ENCODE results near the gene DYNLT1.

DYNLT1 gene

DNA sequence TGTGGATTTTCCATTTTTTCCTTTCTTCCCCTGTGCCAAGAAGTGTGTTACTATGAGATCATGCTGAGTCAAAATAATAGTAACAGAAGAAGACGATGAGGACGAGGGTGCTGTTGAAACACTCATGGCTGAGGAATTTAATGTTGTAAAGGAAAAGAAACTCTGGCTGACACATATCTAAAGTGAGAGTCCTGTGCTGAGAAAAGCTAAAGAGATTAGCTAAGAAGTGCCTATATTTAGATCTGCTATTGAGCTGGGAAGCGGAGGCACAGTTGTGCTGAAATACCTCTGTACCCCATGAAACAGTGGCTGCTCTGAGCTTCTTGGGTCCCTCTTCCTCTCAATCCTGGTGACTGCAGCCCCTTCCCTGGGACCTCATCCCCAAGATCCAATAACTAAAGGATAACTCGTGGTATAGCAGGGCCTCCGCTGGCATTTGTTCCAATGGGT is 4.2 kb upstream of the DYNLT1 start:
- ChIA-PET POLR2A (no interaction called here), CTCF (interaction anchor here (1.2 to 3.2 kb wide), 2 partner anchors 11 to 21 kb away, joined by 4 to 12 read pairs; no protein-coding TSS in a partner anchor)
- no peak for DNase-seq (ENCODE audit: extremely low spot score)
- TF ChIP-seq LEF1 (IDR thresholded peaks at IDR 0.05; ENCODE audit: borderline replicate concordance) = no peak
- TF ChIP-seq FOXM1 (IDR thresholded peaks at IDR 0.05; ENCODE audit: borderline replicate concordance) = no peak
- TF ChIP-seq SP1 (IDR thresholded peaks at IDR 0.05) = no peak
- no peak for TF ChIP-seq TARDBP (IDR thresholded peaks at IDR 0.05)
- no peak for TF ChIP-seq FOXA1 (IDR thresholded peaks at IDR 0.05)

DNA sequence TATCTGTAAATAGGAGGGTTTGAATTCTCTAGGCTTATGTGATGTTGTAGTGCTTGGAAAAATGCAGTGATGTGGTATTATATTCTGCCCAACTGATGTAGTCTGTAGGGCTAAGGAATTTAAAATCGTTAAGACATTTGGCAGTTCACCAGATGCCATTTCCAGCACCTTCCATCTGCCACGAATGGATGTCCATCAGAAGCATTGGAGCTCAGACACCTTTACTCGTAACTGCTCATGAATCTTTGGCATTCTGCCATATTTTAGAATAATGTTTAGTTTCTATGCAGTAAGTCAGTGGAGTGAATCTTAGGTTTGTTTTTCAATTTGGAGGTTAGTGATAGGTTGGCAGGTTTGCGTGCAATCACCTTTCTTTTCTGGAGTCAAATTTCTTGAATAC is 3.0 kb upstream of the DYNLT1 start:
- ChIA-PET CTCF (interaction anchor here (0.5 to 2.1 kb wide), 2 partner anchors 13 to 44 kb away, joined by 3 to 8 read pairs; no protein-coding TSS in a partner anchor), POLR2A (no interaction called here)
- no peak for DNase-seq (ENCODE audit: extremely low spot score)
- TF ChIP-seq FOXM1 (IDR thresholded peaks at IDR 0.05; ENCODE audit: borderline replicate concordance) (no peak), ELF4 (IDR thresholded peaks at IDR 0.05) (no peak), HDGF (IDR thresholded peaks at IDR 0.05; ENCODE audit: borderline replicate concordance) (no peak), ARNT (IDR thresholded peaks at IDR 0.05) (no peak), CTBP1 (IDR thresholded peaks at IDR 0.05; ENCODE audit: borderline replicate concordance) (no peak)
- TF ChIP-seq, protein P1, sequence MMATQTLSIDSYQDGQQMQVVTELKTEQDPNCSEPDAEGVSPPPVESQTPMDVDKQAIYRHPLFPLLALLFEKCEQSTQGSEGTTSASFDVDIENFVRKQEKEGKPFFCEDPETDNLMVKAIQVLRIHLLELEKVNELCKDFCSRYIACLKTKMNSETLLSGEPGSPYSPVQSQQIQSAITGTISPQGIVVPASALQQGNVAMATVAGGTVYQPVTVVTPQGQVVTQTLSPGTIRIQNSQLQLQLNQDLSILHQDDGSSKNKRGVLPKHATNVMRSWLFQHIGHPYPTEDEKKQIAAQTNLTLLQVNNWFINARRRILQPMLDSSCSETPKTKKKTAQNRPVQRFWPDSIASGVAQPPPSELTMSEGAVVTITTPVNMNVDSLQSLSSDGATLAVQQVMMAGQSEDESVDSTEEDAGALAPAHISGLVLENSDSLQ (IDR thresholded peaks at IDR 0.05) = no peak

DNA sequence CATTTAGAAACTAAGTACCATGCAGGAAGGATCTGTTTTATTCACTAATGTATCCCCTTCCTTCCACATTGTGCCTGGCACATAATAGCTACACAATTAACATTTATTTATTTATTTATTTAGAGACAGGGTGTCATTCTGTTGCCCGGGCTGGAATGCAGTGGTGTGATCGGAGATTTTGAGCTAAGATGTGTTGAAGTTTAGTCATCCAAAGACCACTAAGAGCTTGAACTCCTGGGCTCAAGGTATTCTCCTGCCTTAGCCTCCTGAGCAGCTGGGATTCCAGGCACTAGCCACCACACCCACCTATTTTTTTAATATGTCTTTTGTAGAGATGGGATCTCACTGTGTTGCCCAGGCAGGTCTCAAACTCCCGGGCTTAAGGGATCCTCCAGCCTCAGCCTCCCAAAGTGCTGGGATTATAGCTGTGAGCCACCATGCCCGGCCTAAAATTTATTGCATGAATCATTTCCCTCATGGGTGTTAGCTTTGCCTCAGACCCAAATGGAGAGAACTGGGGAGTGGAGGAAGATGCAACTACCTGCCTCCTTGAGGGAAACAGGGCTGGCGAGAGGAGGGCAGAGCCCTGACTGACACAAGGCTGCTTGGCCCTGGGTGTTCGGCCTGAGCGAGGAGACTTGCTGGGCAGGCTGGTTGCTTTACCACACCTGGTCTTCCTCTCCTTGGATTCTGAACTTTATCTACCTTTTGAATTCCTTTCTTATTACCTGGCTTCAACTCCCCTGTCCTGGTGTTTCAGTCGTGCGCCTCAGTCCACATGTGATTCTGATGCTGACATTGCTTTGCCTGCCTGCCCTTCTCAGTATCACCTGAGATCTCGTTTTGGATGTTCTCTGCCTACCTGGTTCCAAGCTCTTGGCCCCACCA is 1.7 kb upstream of the DYNLT1 start:
- no peak for DNase-seq (ENCODE audit: extremely low spot score)
- ChIA-PET CTCF (interaction anchor here (0.9 to 2.1 kb wide), 3 partner anchors 14 to 432 kb away, joined by 4 to 8 read pairs (median 5); no protein-coding TSS in a partner anchor), POLR2A (no interaction called here)
- TF ChIP-seq FOXA1 (IDR thresholded peaks at IDR 0.05) (no peak), BHLHE40 (IDR thresholded peaks at IDR 0.05; ENCODE audit: borderline replicate concordance) (no peak), ELF4 (IDR thresholded peaks at IDR 0.05) (no peak), SP1 (IDR thresholded peaks at IDR 0.05) (no peak)

DNA sequence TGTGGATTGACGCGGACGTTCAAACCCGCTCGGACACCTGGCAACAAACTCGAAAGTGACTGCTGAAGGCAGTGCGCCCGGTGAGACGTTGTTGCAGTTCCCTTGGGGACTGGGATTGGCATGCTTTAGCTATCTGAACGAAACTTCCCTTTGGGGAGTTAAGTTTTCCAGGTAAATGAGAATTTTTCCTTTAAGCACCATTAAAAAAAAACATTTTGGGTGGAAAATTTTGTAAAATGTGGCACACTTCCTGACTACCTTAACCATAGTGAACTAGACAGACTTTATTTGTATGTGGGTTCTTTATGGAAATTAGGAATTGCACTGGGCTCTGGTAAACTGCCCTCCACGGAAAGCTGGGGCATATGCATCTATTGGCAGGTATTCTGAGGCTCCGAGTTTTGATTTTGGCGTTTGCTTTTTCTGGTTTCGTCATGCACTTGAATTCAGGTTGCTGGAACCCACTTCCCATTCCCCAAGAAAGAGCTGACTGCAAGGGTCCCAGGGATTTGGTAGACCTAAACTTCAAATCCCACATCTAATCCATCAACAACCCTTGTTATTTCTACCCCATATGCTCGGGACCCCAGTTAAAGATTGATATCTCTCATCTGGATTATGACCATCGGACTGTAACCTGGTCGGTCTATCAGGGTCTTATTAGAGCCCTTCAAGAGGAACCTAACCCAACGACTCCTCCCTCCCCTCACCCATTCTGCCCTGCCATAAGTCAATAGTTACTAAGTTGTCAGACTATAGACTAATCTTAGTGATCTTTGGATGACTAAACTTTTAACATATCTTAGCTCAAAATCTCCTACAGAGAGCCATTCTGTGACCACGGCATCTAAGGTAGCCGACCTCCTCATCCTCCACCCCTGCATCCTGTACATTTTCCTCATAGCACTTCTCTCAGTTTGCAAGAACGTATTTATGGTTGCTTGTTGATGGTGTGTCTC is 800 bp upstream of the DYNLT1 start:
- DNase-seq (ENCODE audit: extremely low spot score) = no peak
- TF ChIP-seq FOXA1 (IDR thresholded peaks at IDR 0.05) (no peak), L3MBTL2 (conservative IDR thresholded peaks at IDR 0.05) (peak; percentile 7; the same call in 1 of the 2 replicates), SUZ12 (IDR thresholded peaks at IDR 0.05) (no peak)
- POLR2A ChIA-PET = interaction anchor here (1.0 to 2.3 kb wide), 6 partner anchors 10 to 420 kb away, joined by 3 to 11 read pairs (median 6); partner anchors contain the start of gene RSPH3
- CTCF ChIA-PET = interaction anchor here (0.7 to 2.1 kb wide), 6 partner anchors 9 to 431 kb away, joined by 3 to 8 read pairs (median 4); no protein-coding TSS in a partner anchor

DNA sequence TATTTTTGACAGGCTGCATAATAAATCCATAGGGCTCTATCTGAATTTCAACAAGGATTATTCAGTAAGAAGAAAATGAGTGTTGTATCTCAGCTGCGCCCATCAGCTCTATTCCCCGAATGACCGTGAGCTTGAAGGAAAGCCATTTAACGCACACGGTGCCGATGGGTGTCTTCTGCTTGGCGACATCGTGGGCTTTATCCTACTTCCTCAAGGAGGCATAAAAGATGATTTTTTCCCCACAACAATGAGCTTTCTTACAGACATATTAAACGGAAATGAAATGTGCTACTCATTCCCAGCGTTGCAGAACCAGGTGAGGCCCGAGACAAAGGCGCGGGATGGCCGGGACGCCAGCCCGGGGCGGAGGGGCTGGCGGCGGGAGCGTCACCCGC is 710 bp downstream of the DYNLT1 start:
- CTCF ChIA-PET = interaction anchor here (0.7 to 1.9 kb wide), 3 partner anchors 16 to 75 kb away, joined by 3 to 8 read pairs (median 3); no protein-coding TSS in a partner anchor
- TF ChIP-seq SP1 (IDR thresholded peaks at IDR 0.05) (no peak), TARDBP (IDR thresholded peaks at IDR 0.05) (no peak), ARNT (IDR thresholded peaks at IDR 0.05) (no peak), L3MBTL2 (conservative IDR thresholded peaks at IDR 0.05) (no peak), CTBP1 (IDR thresholded peaks at IDR 0.05; ENCODE audit: borderline replicate concordance) (no peak), FOXK2 (IDR thresholded peaks at IDR 0.05) (no peak), FOXM1 (IDR thresholded peaks at IDR 0.05; ENCODE audit: borderline replicate concordance) (no peak)
- POLR2A ChIA-PET = interaction anchor here (1.0 to 2.3 kb wide), 6 partner anchors 11 to 48 kb away, joined by 3 to 11 read pairs (median 6); no protein-coding TSS in a partner anchor
- DNase-seq (ENCODE audit: extremely low spot score) = no peak

DNA sequence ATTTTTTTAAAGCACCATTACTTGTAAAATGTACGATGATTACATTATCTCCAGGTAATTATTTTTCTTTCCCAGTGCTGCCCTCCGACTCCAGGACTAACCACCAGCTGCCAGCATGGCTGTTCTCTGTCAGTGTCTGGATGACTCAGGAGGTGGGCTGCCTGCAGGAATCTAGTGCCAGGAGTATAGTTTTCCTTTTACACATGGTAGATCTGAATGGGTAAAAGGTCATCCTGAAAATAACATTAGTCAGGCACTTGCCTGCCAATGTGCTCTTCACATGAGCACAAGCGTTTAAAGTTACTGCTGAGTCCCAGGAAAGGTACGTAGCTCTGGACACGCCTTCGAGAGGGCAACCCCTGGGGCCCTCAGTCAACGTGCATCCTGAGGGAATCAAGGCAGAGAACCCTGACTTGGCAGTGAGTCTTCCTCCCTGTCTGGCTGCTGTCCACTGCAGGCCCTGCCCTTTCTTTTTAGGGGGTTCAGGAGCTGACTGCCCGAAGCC is 2.4 kb downstream of the DYNLT1 start:
- POLR2A ChIA-PET = no interaction called here
- CTCF ChIA-PET = interaction anchor here (0.7 kb wide), 1 partner anchor 506 kb away, joined by 3 read pairs; no protein-coding TSS in a partner anchor
- no peak for DNase-seq (ENCODE audit: extremely low spot score)
- TF ChIP-seq LEF1 (IDR thresholded peaks at IDR 0.05; ENCODE audit: borderline replicate concordance) (no peak), TARDBP (IDR thresholded peaks at IDR 0.05) (no peak), ARNT (IDR thresholded peaks at IDR 0.05) (no peak), FOXM1 (IDR thresholded peaks at IDR 0.05; ENCODE audit: borderline replicate concordance) (no peak)
- TF ChIP-seq, protein P1 (IDR thresholded peaks at IDR 0.05) = no peak

DNA sequence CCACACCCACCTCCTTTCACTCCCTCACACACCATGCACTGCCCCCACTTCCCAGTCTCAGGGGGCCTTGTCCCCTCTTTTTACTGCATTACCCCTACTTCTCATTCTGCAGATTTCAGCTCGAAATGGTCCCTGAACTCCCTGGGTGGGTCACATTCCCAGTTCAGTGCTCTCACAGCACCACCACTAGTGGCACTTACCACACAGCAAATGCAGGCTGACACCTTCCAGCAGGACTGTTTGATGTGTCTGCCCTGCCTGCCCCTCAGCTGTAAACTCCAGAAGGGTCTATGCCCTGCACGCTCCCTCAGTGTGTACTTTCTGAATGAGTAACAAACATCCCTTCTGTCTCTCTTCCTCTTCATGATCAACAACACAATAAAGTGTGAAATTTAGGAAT is 4.0 kb downstream of the DYNLT1 start:
- DNase-seq (ENCODE audit: extremely low spot score) = no peak
- no peak for TF ChIP-seq SP1 (IDR thresholded peaks at IDR 0.05)
- no peak for TF ChIP-seq ARNT (IDR thresholded peaks at IDR 0.05)
- TF ChIP-seq, protein P1 (IDR thresholded peaks at IDR 0.05) = no peak
- no peak for TF ChIP-seq L3MBTL2 (conservative IDR thresholded peaks at IDR 0.05)
- no peak for TF ChIP-seq ZNF384 (IDR thresholded peaks at IDR 0.05)
- TF ChIP-seq ELF4 (IDR thresholded peaks at IDR 0.05) = no peak
- no peak for TF ChIP-seq HDGF (IDR thresholded peaks at IDR 0.05; ENCODE audit: borderline replicate concordance)
- no peak for TF ChIP-seq FOXA1 (IDR thresholded peaks at IDR 0.05)
- no peak for TF ChIP-seq LEF1 (IDR thresholded peaks at IDR 0.05; ENCODE audit: borderline replicate concordance)
- TF ChIP-seq SUZ12 (IDR thresholded peaks at IDR 0.05) = no peak
- ChIA-PET CTCF (interaction anchor here (1.1 to 1.2 kb wide), 2 partner anchors 103 to 426 kb away, joined by 3 read pairs; no protein-coding TSS in a partner anchor), POLR2A (no interaction called here)

All from HEK293T (cell line).